Neural progenitor cell (in vitro differentiated cells): ENCODE measurements around the gene ING5.

Experiments used
- EZH2 ChIP-seq: fragments of 200-600 bp; sonication (generic); IDR thresholded peaks from 2 replicates; pipeline ENCODE4 v1.6.1; 2017; ENCODE audit warnings: antibody characterized with exemption, mild to moderate bottlenecking, moderate library complexity
- EZH2phosphoT487 ChIP-seq: fragments of 200-600 bp; sonication (generic); IDR thresholded peaks from 2 replicates; pipeline ENCODE4 v1.6.1; 2017; ENCODE audit warnings: antibody characterized with exemption
- TF ChIP-seq, protein P1 (sequence below): fragments of 200-600 bp; sonication (generic); IDR thresholded peaks from 2 replicates; pipeline ENCODE4 v1.5.1; 2017; ENCODE audit warnings: antibody characterized with exemption, mild to moderate bottlenecking

DNA sequence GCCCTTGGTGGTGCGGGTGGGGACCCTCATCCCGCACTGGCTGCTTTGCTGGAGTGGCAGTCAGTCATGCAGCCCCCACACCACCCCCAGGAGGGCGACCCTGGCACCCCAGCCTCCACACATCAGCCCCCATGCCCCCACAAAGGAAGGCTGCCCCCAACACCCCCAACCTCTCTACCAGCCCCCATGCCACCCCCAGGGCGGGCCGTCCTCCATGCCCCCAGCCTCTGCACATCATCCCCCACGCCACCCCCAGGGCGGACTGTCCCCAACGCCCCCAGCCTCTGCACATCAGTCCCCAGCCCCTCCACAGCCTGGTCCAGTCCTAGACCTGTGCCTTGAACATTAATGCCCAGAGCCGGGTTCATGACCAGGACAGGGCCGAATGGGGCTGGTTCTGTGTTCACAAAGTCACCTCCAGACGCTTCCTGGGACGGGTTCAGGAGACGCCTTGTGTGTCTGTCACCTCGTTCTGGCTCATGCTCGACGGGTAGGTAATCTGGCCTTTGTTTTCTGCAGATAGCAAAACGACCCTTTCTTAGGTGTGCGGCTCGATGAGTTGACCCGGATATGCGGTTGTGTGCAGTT lies 50.9 kb downstream of the ING5 start:
- TF ChIP-seq, protein P1, sequence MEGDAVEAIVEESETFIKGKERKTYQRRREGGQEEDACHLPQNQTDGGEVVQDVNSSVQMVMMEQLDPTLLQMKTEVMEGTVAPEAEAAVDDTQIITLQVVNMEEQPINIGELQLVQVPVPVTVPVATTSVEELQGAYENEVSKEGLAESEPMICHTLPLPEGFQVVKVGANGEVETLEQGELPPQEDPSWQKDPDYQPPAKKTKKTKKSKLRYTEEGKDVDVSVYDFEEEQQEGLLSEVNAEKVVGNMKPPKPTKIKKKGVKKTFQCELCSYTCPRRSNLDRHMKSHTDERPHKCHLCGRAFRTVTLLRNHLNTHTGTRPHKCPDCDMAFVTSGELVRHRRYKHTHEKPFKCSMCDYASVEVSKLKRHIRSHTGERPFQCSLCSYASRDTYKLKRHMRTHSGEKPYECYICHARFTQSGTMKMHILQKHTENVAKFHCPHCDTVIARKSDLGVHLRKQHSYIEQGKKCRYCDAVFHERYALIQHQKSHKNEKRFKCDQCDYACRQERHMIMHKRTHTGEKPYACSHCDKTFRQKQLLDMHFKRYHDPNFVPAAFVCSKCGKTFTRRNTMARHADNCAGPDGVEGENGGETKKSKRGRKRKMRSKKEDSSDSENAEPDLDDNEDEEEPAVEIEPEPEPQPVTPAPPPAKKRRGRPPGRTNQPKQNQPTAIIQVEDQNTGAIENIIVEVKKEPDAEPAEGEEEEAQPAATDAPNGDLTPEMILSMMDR: no peak
- TF ChIP-seq EZH2phosphoT487 (no peak), EZH2 (no peak)
